ENCODE results near the gene KRTAP10-7.

GRCh38 chr21:44599264-44600029 lies 950 bp upstream of the KRTAP10-7 start:
- TF ChIP-seq POLR2AphosphoS5 (IDR thresholded peaks at IDR 0.05; ENCODE audit: low read depth) (no peak), EZH2phosphoT487 (IDR thresholded peaks at IDR 0.05; ENCODE audit: unreplicated experiment) (no peak), JUNB (IDR thresholded peaks at IDR 0.05; ENCODE audit: unreplicated experiment) (no peak)
